HG02870 (cell line): Measurements from ENCODE around the gene RAD51AP2.

Source experiments
- ATAC-seq: cut with Tn5 transposase; IDR thresholded peaks from one replicate; pipeline ENCODE4 v1.9.1; 2021; ENCODE audit warnings: mild to moderate bottlenecking, moderate library complexity; ENCODE audit not compliant: unreplicated experiment

RAD51AP2 gene

DNA sequence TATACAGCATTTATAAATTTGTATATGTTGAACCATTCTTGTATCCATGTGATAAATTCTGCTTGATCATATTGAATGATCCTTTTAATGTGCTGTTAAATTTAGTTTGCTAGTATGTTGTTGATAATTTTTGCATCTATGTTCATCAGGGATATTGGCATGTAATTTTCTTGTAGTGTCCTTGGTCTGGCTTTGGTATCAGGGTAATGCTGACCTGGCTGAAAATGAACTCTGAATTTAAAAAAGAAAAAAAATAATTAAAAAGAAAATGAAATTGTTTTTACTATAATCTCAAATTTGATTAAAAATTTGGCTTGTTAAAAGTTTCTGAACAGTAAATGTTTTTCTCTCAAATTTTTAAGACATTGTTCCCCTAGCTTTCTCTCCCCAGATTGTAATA, 46.3 kb downstream of the RAD51AP2 start:
- no peak for ATAC-seq

DNA sequence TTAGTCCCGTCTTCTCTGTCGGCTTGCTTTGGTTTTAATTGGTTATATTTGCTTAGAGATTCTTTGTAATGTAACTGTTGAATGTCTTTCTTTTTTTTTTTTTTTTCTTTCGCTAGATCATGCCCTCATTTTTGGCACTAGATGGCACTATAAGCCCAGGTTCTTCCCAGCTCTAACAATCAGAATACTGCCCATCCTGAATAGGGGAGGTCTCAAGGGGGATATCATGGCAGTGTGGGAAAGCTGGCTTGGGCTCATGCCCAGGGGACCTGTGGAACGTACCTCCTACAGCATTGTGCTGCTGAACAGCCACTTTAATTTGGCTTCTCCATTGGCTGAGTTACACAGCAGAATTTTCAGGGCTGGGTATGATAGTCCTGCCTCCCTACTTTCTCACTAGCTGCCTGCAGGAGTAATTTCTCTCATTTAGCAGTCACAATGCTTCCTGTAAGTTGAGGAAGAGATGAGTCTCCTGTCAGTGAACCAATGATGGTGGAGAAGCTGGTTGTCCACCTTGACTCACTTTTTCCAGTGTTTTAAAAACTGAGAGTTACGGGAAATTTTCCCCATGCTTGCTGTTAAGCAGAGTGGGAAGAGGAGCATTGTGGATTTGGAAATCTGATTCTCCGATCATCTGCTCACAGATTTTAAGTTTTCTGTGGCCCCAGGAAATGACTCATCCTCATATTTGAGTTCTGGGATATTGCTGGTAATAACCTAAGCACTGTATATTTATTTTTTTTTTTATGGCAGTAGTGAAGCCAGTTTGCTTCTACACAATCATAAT, 47.2 kb downstream of the RAD51AP2 start:
- ATAC-seq: no peak

- no peak for ATAC-seq
Measured at GRCh38 chr2:17461087-17461475, 57.2 kb downstream of the RAD51AP2 start.
